T-helper 2 cell (primary cell): ENCODE data around the gene CACNA2D2.

Source experiments
- DNase-seq, 5 experiments: peaks; one replicate each; pipeline versions ENCODE4 v3.0.0 to v3.0.0-alpha.2; 2012 to 2022

The CACNA2D2 gene

GRCh38 chr3:50365842-50366220 is 137.6 kb downstream of the CACNA2D2 start:
- DNase-seq, result no peak

GRCh38 chr3:50365080-50365841 is 138.2 kb downstream of the CACNA2D2 start:
- peak; percentile 90 to 95 (median 92) for DNase-seq

- no peak for DNase-seq
Measured at GRCh38 chr3:50364573-50365079, 138.8 kb downstream of the CACNA2D2 start.

GRCh38 chr3:50359760-50360110 is 143.7 kb downstream of the CACNA2D2 start:
- no peak for DNase-seq

- DNase-seq, result peak; percentile 79 to 99 (median 94)
Measured at GRCh38 chr3:50358911-50359759, 144.3 kb downstream of the CACNA2D2 start, which contains the start of gene TMEM115. TSS of gene TMEM115 (minus strand) at chr3:50359521. CDS start at chr3:50359063, 458 bp downstream.

- DNase-seq, result no peak
Measured at GRCh38 chr3:50358355-50358910, 145.0 kb downstream of the CACNA2D2 start.

GRCh38 chr3:50357481-50357880 is 146.0 kb downstream of the CACNA2D2 start:
- no peak for DNase-seq

- no peak for DNase-seq
Measured at GRCh38 chr3:50356553-50356952, 146.9 kb downstream of the CACNA2D2 start.

GRCh38 chr3:50355829-50356552 is 147.4 kb downstream of the CACNA2D2 start:
- no peak for DNase-seq

GRCh38 chr3:50354850-50355249 is 148.6 kb downstream of the CACNA2D2 start:
- no peak for DNase-seq

- DNase-seq, result no peak
Measured at GRCh38 chr3:50354186-50354764, 149.2 kb downstream of the CACNA2D2 start.

GRCh38 chr3:50353245-50354004 is 150.0 kb downstream of the CACNA2D2 start:
- no peak for DNase-seq

GRCh38 chr3:50352781-50353180 is 150.7 kb downstream of the CACNA2D2 start:
- peak in 1 of 5 experiments; percentile 44 for DNase-seq

- no peak for DNase-seq
Measured at GRCh38 chr3:50351323-50351697, 152.1 kb downstream of the CACNA2D2 start.

- DNase-seq, result peak; percentile 97 to 99 (median 99)
Measured at GRCh38 chr3:50350527-50351322, 152.7 kb downstream of the CACNA2D2 start, which contains the start of the genes CYB561D2 and NPRL2. TSS of gene CYB561D2 (plus strand) at chr3:50350862. CDS start at chr3:50351434, 572 bp downstream. TSS of gene NPRL2 (minus strand) at chr3:50350775. CDS start at chr3:50350652, 123 bp downstream.

GRCh38 chr3:50350213-50350526 is 153.3 kb downstream of the CACNA2D2 start:
- DNase-seq, result no peak

- peak; percentile 48 to 82 (median 64) for DNase-seq
Measured at GRCh38 chr3:50347187-50347813, 156.1 kb downstream of the CACNA2D2 start.

GRCh38 chr3:50345586-50346234 is 157.7 kb downstream of the CACNA2D2 start, which contains the start of gene ZMYND10:
TSS of gene ZMYND10 (minus strand) at chr3:50345732. CDS start at chr3:50345579, 153 bp downstream.
- peak; percentile 54 to 80 (median 64) for DNase-seq

GRCh38 chr3:50345008-50345407 is 158.4 kb downstream of the CACNA2D2 start:
- DNase-seq, result no peak
